Measurements from ENCODE around the gene ZFR2. TPM values are rescaled to one million over a fixed set of nuclear protein-coding genes. Genes with fewer than 3 reads are reported as not detected.

ZFR2 gene
- total RNA-seq, 2 donors from 2014 or later, result 10.2 TPM; not detected in 1

DNA sequence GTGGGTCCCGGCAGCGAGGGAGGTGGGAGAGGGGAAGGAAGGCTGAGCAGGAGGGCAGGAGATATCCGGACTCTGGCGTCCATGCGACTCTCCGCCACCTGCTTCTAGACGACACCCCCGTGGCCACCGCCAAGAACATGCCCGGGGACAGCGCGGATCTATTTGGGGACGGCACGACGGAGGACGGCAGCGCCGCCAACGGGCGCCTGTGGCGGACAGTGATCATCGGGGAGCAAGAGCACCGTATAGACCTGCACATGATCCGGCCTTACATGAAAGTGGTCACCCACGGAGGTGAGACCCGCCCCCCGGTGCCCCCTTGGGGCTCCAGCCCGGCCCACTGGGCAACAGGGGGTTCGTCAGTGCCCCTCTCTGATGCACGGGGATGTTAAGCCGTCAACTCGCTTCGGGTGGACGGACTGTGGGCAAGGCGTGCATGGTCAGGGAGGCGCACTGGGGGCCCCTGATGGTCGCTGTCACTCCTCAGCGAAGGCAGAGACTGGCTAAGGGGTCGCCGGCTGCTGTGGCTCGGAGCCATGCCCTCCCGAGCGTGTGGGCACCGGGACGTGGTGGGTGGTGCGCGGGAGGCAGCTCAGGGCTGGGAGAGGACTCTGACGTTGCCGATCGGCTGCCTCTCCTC is 38.9 kb upstream of the ZFR2 start:
- 88% methylated on average over 42 of the region's 50 CpGs for WGBS
- TF ChIP-seq POLR2A (IDR thresholded peaks at IDR 0.05) (no peak), POLR2AphosphoS5 (IDR thresholded peaks at IDR 0.05) (no peak)
- TF ChIP-seq, protein P1, sequence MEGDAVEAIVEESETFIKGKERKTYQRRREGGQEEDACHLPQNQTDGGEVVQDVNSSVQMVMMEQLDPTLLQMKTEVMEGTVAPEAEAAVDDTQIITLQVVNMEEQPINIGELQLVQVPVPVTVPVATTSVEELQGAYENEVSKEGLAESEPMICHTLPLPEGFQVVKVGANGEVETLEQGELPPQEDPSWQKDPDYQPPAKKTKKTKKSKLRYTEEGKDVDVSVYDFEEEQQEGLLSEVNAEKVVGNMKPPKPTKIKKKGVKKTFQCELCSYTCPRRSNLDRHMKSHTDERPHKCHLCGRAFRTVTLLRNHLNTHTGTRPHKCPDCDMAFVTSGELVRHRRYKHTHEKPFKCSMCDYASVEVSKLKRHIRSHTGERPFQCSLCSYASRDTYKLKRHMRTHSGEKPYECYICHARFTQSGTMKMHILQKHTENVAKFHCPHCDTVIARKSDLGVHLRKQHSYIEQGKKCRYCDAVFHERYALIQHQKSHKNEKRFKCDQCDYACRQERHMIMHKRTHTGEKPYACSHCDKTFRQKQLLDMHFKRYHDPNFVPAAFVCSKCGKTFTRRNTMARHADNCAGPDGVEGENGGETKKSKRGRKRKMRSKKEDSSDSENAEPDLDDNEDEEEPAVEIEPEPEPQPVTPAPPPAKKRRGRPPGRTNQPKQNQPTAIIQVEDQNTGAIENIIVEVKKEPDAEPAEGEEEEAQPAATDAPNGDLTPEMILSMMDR (IDR thresholded peaks at IDR 0.05), result no peak
- Histone ChIP-seq H3K4me1 (replicated peaks) (no peaks in the 10 kb centered on the region), H3K36me3 (no peaks in the 10 kb centered on the region), H3K27ac (no peak overlapping the region), H3K4me3 (no peak overlapping the region), H3K27me3 (replicated peaks; ENCODE audit: insufficient read depth) (no peaks in the 10 kb centered on the region), H3K9me3 (no peaks in the 10 kb centered on the region)
- no peak for DNase-seq (ENCODE audit: low spot score)
- intact Hi-C loops (cut with DNase I), result no loop called here

DNA sequence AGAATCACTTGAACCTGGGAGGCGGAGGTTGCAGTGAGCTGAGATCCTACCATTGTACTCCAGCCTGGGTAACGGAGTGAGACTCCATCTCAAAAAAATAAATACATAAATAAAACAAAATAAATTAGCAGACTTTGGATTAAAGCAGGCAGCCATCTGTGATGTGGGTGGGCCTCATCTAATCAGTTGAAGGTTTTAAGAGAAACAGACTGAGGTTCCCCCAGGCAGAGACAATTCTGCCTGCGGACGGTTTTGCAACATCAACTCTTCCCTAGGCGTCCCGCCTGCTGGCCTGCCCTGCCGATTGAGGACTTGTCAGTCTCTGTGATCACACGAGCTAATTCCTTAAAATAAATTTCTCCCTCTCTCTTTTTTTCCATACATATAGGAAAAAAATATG is 35.4 kb upstream of the ZFR2 start:
- no peak overlapping the region for H3K4me3 ChIP-seq
- WGBS, result 95% methylated on average over 8 of the region's 8 CpGs

DNA sequence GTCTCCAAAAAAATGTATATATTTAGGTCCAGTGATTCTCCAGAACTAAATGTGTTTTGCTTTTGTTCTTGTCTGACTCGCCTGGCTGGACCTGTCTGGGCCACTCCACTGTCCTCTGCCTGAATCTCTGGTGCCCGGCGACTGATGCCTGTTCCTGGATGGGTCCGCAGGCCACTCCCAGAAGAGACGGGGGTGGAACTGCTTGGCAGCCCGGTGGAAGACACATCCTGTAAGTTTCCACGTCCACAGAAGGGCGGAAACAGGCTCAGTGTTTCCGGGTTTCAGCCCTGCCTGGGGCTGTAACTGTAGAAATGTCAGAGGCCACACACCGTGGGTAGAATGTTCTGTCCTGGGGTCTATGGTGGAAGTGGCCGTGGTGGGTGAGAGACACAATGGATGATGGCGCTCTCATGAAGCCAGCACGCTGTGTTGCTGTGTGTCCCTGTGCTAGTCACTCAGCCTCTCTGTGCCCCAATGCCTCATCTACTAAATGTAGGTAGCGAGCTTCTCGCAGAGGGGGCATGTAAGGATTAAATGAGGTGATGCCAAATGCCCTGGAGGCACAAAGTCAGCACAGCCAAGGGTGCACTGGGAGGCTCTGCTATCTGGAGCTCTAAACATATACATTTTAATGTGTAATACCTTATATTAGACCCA is 33.6 kb upstream of the ZFR2 start:
- intact Hi-C loops (cut with DNase I), result no loop called here
- Histone ChIP-seq H3K27me3 (replicated peaks; ENCODE audit: insufficient read depth) (no peaks in the 10 kb centered on the region), H3K4me1 (replicated peaks) (no peaks in the 10 kb centered on the region), H3K27ac (no peak overlapping the region), H3K4me3 (no peak overlapping the region), H3K36me3 (no peaks in the 10 kb centered on the region), H3K9me3 (no peaks in the 10 kb centered on the region)
- no peak for DNase-seq (ENCODE audit: low spot score)
- 59% methylated on average over 15 of the region's 15 CpGs for WGBS
- no peak for TF ChIP-seq POLR2A (IDR thresholded peaks at IDR 0.05)
- no peak for TF ChIP-seq POLR2AphosphoS5 (IDR thresholded peaks at IDR 0.05)
- TF ChIP-seq, protein P1 (IDR thresholded peaks at IDR 0.05), result no peak

More for the DNA sequence above, 35.4 kb upstream of the ZFR2 start:
- H3K9me3 ChIP-seq, result no peaks in the 10 kb centered on the region
- no peaks in the 10 kb centered on the region for H3K36me3 ChIP-seq
- intact Hi-C loops (cut with DNase I), result no loop called here
- DNase-seq (ENCODE audit: low spot score), result no peak
- TF ChIP-seq, protein P1 (IDR thresholded peaks at IDR 0.05), result no peak
- TF ChIP-seq POLR2AphosphoS5 (IDR thresholded peaks at IDR 0.05), result no peak
- no peak for TF ChIP-seq POLR2A (IDR thresholded peaks at IDR 0.05)
- H3K4me1 ChIP-seq (replicated peaks), result no peaks in the 10 kb centered on the region
- no peaks in the 10 kb centered on the region for H3K27me3 ChIP-seq (replicated peaks; ENCODE audit: insufficient read depth)
- H3K27ac ChIP-seq, result no peak overlapping the region

DNA sequence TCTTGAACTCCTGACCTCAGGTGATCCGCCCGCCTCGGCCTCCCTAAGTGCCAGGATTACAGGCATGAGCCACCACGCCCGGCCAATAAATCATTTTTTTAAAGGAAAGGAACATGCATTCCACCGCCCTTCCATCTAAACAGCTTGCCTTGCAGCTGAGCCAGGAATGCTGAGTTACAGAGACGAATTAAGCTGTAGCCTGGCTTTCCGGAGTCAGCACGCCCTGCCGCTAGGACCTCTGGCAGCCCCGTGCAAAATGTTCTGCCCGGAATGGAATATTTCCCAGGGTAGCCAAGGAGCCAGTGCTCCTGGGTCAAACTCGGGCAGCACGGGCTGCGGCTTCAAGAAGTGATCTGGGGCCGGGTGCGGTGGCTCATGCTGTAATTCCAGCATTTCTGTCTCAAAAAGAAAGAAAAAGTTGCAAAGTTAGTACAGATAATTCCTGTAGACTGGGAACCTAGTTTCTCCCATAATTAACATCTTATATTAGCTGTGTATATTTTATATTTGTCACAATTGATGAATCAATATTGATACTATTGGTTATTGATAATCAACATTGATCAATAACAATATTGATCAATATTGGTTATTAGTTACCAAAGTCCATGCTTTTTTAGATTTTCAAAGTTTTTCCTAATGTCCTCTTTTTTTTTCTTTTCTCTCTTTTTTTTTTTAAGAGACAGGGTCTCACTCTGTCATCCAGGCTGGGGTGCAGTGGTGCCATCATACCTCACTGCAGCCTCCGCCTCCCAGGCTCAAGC is 30.9 kb upstream of the ZFR2 start:
- 31% methylated on average over 18 of the region's 18 CpGs for WGBS
- Histone ChIP-seq H3K27me3 (replicated peaks; ENCODE audit: insufficient read depth) (no peaks in the 10 kb centered on the region), H3K27ac (no peak overlapping the region), H3K4me3 (no peak overlapping the region), H3K36me3 (no peaks in the 10 kb centered on the region), H3K4me1 (replicated peaks) (no peaks in the 10 kb centered on the region), H3K9me3 (no peaks in the 10 kb centered on the region)
- intact Hi-C loops (cut with DNase I), result no loop called here
- DNase-seq (ENCODE audit: low spot score), result no peak
- TF ChIP-seq, protein P1 (IDR thresholded peaks at IDR 0.05), result no peak
- TF ChIP-seq POLR2AphosphoS5 (IDR thresholded peaks at IDR 0.05), result peak; percentile 42
